ENCODE data around the gene OCEL1.

DNA sequence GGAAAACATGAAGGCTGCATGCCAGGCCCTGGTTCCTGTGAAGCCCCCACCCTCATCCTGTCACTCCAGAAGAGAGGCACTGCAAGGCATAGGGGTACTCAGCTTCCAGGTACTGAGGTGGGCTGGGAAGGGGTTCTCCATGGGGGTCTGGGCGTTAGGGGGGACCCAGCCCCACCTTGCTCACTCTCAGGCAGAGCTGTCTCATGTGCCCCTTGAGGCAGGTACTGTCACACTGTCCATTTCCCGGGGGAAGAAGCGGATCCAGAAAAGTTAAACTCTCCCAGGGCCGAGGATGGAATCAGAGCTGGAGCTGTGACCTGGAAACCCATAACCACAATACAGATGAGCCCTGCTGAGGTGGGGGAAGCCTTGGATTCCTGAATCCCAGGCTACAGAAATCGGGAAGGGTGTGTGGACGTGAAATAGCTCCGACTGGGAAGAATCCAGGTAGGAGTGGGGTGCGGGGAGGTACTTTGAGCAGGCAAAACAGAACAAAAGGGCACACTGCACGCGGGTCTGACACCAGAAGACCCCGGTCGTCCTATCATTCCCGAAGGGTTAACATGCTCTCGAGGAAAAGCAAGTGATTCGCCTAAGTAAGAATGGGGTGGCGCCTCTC is 11.4 kb upstream of the OCEL1 start:
- TF ChIP-seq, protein P1, sequence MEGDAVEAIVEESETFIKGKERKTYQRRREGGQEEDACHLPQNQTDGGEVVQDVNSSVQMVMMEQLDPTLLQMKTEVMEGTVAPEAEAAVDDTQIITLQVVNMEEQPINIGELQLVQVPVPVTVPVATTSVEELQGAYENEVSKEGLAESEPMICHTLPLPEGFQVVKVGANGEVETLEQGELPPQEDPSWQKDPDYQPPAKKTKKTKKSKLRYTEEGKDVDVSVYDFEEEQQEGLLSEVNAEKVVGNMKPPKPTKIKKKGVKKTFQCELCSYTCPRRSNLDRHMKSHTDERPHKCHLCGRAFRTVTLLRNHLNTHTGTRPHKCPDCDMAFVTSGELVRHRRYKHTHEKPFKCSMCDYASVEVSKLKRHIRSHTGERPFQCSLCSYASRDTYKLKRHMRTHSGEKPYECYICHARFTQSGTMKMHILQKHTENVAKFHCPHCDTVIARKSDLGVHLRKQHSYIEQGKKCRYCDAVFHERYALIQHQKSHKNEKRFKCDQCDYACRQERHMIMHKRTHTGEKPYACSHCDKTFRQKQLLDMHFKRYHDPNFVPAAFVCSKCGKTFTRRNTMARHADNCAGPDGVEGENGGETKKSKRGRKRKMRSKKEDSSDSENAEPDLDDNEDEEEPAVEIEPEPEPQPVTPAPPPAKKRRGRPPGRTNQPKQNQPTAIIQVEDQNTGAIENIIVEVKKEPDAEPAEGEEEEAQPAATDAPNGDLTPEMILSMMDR (IDR thresholded peaks at IDR 0.05): no peak
- no peak for TF ChIP-seq EZH2 (IDR thresholded peaks at IDR 0.05; ENCODE audit: borderline replicate concordance, insufficient read depth, low read depth, low read length, poor library complexity, severe bottlenecking)

Data from B cell (primary cell).